ENCODE data around the gene CCDC186. TPM values are rescaled to one million over a fixed set of nuclear protein-coding genes. Genes with fewer than 3 reads are reported as not detected.

Gene CCDC186
- total RNA-seq, 1 experiment from 2014 or later = 26.3 TPM

- Mint-ChIP-seq H3K27me3 (ENCODE audit: insufficient read depth, unreplicated experiment) (no peaks in the 10 kb centered on the region), H3K27ac (ENCODE audit: unreplicated experiment) (peak overlapping the region; percentile 100), H3K9me3 (ENCODE audit: unreplicated experiment) (no peaks in the 10 kb centered on the region), H3K4me1 (ENCODE audit: low read depth, unreplicated experiment) (no peaks in the 10 kb centered on the region), H3K4me3 (ENCODE audit: unreplicated experiment) (peak overlapping the region; percentile 100), H3K36me3 (ENCODE audit: insufficient read depth, unreplicated experiment) (peaks cover 18% of the 10 kb centered on the region)
- intact Hi-C loops (cut with micrococcal nuclease; ENCODE audit: unreplicated experiment) = no loop called here
- no TSS peak for BruUV-seq (replicated peaks)
- H3K9me3 ChIP-seq = peaks cover 9% of the 10 kb centered on the region
- DNase-seq = peak in 1 of 2 experiments; percentile 43
- TF ChIP-seq CTCF (IDR thresholded peaks at IDR 0.05; ENCODE audit: insufficient read depth in 1 of 2, low read depth in 1 of 2, low read length in 1 of 2, severe bottlenecking in 1 of 2, unreplicated experiment in 1 of 2) = no peak
- H3K4me3 ChIP-seq (ENCODE audit: low read depth, low read length) = peak overlapping the region; percentile 79
- no peaks in the 10 kb centered on the region for H3K36me3 ChIP-seq (ENCODE audit: control insufficient read depth, insufficient read depth, low read length)
- H3K27me3 ChIP-seq (replicated peaks; ENCODE audit: control insufficient read depth, insufficient read depth, low read length) = no peaks in the 10 kb centered on the region
- ChIA-PET CTCF (interaction anchor here (0.8 kb wide), 1 partner anchor 65 kb away, joined by 3 read pairs; the partner anchor contains the start of gene VWA2), POLR2A (no interaction called here)
- H3K4me1 ChIP-seq = peaks cover 9% of the 10 kb centered on the region; the same call in 1 of the 2 replicates
Measured at GRCh38 chr10:114173603-114173920, 441 bp downstream of the CCDC186 start.

- Histone ChIP-seq H3K27me3 (replicated peaks; ENCODE audit: control insufficient read depth, insufficient read depth, low read length) (no peaks in the 10 kb centered on the region), H3K9me3 (peaks cover 11% of the 10 kb centered on the region), H3K4me1 (peaks cover 9% of the 10 kb centered on the region; the same call in 1 of the 2 replicates), H3K4me3 (ENCODE audit: low read depth, low read length) (peak overlapping the region; percentile 79), H3K36me3 (ENCODE audit: control insufficient read depth, insufficient read depth, low read length) (no peaks in the 10 kb centered on the region)
- POLR2A ChIA-PET = no interaction called here
- H3K36me3 Mint-ChIP-seq (ENCODE audit: insufficient read depth, unreplicated experiment) = peaks cover 24% of the 10 kb centered on the region
- H3K4me3 Mint-ChIP-seq (ENCODE audit: unreplicated experiment) = peak overlapping the region; percentile 100
- H3K27ac Mint-ChIP-seq (ENCODE audit: unreplicated experiment) = peak overlapping the region; percentile 100
- DNase-seq = no peak
- intact Hi-C loops (cut with micrococcal nuclease; ENCODE audit: unreplicated experiment) = no loop called here
- H3K27me3 Mint-ChIP-seq (ENCODE audit: insufficient read depth, unreplicated experiment) = no peaks in the 10 kb centered on the region
- H3K4me1 Mint-ChIP-seq (ENCODE audit: low read depth, unreplicated experiment) = no peaks in the 10 kb centered on the region
- TF ChIP-seq CTCF (IDR thresholded peaks at IDR 0.05; ENCODE audit: insufficient read depth in 1 of 2, low read depth in 1 of 2, low read length in 1 of 2, severe bottlenecking in 1 of 2, unreplicated experiment in 1 of 2) = no peak
- no TSS peak for BruUV-seq (replicated peaks)
- no peaks in the 10 kb centered on the region for H3K9me3 Mint-ChIP-seq (ENCODE audit: unreplicated experiment)
- CTCF ChIA-PET = no interaction called here
Measured at GRCh38 chr10:114172776-114173602, 1.0 kb downstream of the CCDC186 start.

DNA sequence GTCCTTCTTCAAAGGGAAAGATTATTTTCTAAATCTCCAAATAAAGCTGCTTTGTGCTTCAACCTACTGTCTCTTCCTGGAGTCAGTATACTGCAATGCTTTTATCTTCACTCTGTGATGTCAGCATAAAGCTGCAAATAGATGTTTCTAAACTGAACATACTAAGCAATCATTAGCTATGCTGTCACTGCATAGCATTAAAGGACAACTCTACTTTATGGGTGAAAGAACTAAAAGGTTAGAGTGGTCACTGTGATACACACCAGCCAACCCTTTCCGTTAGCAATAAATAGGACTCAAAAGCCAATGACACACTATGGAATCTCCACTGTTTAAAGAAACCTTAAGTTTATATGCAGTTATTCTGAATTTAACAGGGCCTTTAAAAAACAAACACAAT lies 1.8 kb downstream of the CCDC186 start:
- Histone ChIP-seq H3K4me1 (peaks cover 11% of the 10 kb centered on the region), H3K4me3 (ENCODE audit: low read depth, low read length) (peak overlapping the region; percentile 79), H3K27me3 (replicated peaks; ENCODE audit: control insufficient read depth, insufficient read depth, low read length) (no peaks in the 10 kb centered on the region), H3K9me3 (peaks cover 11% of the 10 kb centered on the region), H3K36me3 (ENCODE audit: control insufficient read depth, insufficient read depth, low read length) (peaks cover 1% of the 10 kb centered on the region; the same call in 1 of the 2 replicates)
- Mint-ChIP-seq H3K4me3 (ENCODE audit: unreplicated experiment) (peak overlapping the region; percentile 100), H3K4me1 (ENCODE audit: low read depth, unreplicated experiment) (peaks cover 4% of the 10 kb centered on the region), H3K36me3 (ENCODE audit: insufficient read depth, unreplicated experiment) (peaks cover 27% of the 10 kb centered on the region), H3K9me3 (ENCODE audit: unreplicated experiment) (peaks cover 6% of the 10 kb centered on the region), H3K27me3 (ENCODE audit: insufficient read depth, unreplicated experiment) (no peaks in the 10 kb centered on the region), H3K27ac (ENCODE audit: unreplicated experiment) (peak overlapping the region; percentile 100)
- no peak for TF ChIP-seq CTCF (IDR thresholded peaks at IDR 0.05; ENCODE audit: insufficient read depth in 1 of 2, low read depth in 1 of 2, low read length in 1 of 2, severe bottlenecking in 1 of 2, unreplicated experiment in 1 of 2)
- ChIA-PET POLR2A (no interaction called here), CTCF (no interaction called here)
- DNase-seq = no peak
- intact Hi-C loops (cut with micrococcal nuclease; ENCODE audit: unreplicated experiment) = no loop called here
- no TSS peak for BruUV-seq (replicated peaks)
